HepG2 (cell line): Measurements from ENCODE around the gene ZNF687. TPM values are rescaled to one million over a fixed set of nuclear protein-coding genes. Genes with fewer than 3 reads are reported as not detected.

ENCODE experiments used
- ESRRA ChIP-seq: sonication (generic); formaldehyde crosslinking; IDR thresholded peaks from 2 replicates; pipeline ENCODE4 v1.5.1; 2020; ENCODE audit warnings: mild to moderate bottlenecking, low read depth, missing genetic modification reagents
- KDM5A ChIP-seq: fragments of 200-600 bp; sonication (generic); IDR thresholded peaks from 2 replicates; pipeline ENCODE4 v1.7.0; 2018; ENCODE audit warnings: antibody characterized with exemption, mild to moderate bottlenecking, low read length, borderline replicate concordance
- NFYB ChIP-seq: sonication (generic); formaldehyde crosslinking; IDR thresholded peaks from 2 replicates; pipeline ENCODE4 v1.4.0; 2020; ENCODE audit warnings: missing genetic modification reagents
- RBM39 ChIP-seq: fragments of 200-400 bp; formaldehyde crosslinking; IDR thresholded peaks from one replicate; pipeline ENCODE4 v1.6.1; 2018; ENCODE audit warnings: antibody characterized with exemption, mild to moderate bottlenecking, low read depth, low read length; ENCODE audit not compliant: poor library complexity, severe bottlenecking
- RFX1 ChIP-seq: fragments of 450-650 bp; IDR thresholded peaks from 2 replicates; pipeline ENCODE4 v1.6.1; 2017
- TP53 ChIP-seq: sonication (generic); formaldehyde crosslinking; conservative IDR thresholded peaks from 2 replicates; pipeline ENCODE4 v1.4.0; 2020; ENCODE audit warnings: missing genetic modification reagents
- ZFP62 ChIP-seq: sonication (generic); formaldehyde crosslinking; IDR thresholded peaks from 2 replicates; pipeline ENCODE4 v1.4.0; 2020; ENCODE audit warnings: missing genetic modification reagents
- polyA plus RNA-seq, 8 experiments: library from polyadenylated mRNA; depleted of rRNA in 3 of 8; stranded (reverse) in 7 of 8; unstranded in 1 of 8; fragments of >200 nt; fragmentation: Illumina TruSeq in 4 of 8; extraction: Trizol in 4 of 8; gene quantifications; 2 replicates each; pipeline versions ENCODE4 v1.2.1 to v1.2.3, GENCODE V29; 2011 to 2016; ENCODE audit warnings: low read depth in 4 of 8, missing spikeins in 1 of 8, mixed read lengths in 1 of 8; ENCODE audit not compliant: insufficient read depth in 1 of 8
- total RNA-seq, 5 experiments: library from RNA; depleted of rRNA; stranded (reverse); fragments of >200 nt; fragmentation: Illumina TruSeq; extraction: Trizol; gene quantifications; 2 replicates each; pipeline ENCODE4 v1.2.3, GENCODE V29; 2016; ENCODE audit warnings: low read depth in 1 of 5
- TF ChIP-seq, protein P1 (sequence below): IDR thresholded peaks from 2 replicates; pipeline ENCODE4 v1.6.1; 2016; ENCODE audit warnings: low read depth
- TF ChIP-seq, protein P2 (sequence below): sonication (generic); formaldehyde crosslinking; IDR thresholded peaks from 2 replicates; pipeline ENCODE4 v1.9.0; 2021; ENCODE audit warnings: missing genetic modification reagents, mild to moderate bottlenecking, borderline replicate concordance
- TF ChIP-seq, protein P3 (sequence below): sonication (generic); formaldehyde crosslinking; conservative IDR thresholded peaks from 2 replicates; pipeline ENCODE4 v1.8.0; 2022; ENCODE audit warnings: missing genetic modification reagents

ZNF687 gene
- total and polyA plus RNA-seq, 2 of the 13 experiments (the other 11 are each of a cell fraction or from before 2014, with no cell fraction given) = 14.1 to 16.5 TPM

- TF ChIP-seq, protein P1, sequence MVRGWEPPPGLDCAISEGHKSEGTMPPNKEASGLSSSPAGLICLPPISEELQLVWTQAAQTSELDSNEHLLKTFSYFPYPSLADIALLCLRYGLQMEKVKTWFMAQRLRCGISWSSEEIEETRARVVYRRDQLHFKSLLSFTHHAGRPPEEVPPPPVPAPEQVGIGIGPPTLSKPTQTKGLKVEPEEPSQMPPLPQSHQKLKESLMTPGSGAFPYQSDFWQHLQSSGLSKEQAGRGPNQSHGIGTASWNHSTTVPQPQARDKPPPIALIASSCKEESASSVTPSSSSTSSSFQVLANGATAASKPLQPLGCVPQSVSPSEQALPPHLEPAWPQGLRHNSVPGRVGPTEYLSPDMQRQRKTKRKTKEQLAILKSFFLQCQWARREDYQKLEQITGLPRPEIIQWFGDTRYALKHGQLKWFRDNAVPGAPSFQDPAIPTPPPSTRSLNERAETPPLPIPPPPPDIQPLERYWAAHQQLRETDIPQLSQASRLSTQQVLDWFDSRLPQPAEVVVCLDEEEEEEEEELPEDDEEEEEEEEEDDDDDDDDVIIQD = 0 out of 2 replicates have a peak, but pooled peaks have one; percentile 42
- TF ChIP-seq RFX1 = no peak
- TF ChIP-seq, protein P2, sequence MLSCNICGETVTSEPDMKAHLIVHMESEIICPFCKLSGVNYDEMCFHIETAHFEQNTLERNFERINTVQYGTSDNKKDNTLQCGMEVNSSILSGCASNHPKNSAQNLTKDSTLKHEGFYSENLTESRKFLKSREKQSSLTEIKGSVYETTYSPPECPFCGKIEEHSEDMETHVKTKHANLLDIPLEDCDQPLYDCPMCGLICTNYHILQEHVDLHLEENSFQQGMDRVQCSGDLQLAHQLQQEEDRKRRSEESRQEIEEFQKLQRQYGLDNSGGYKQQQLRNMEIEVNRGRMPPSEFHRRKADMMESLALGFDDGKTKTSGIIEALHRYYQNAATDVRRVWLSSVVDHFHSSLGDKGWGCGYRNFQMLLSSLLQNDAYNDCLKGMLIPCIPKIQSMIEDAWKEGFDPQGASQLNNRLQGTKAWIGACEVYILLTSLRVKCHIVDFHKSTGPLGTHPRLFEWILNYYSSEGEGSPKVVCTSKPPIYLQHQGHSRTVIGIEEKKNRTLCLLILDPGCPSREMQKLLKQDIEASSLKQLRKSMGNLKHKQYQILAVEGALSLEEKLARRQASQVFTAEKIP (CRISPR knock-in tag) = no peak
- TF ChIP-seq, protein P3, sequence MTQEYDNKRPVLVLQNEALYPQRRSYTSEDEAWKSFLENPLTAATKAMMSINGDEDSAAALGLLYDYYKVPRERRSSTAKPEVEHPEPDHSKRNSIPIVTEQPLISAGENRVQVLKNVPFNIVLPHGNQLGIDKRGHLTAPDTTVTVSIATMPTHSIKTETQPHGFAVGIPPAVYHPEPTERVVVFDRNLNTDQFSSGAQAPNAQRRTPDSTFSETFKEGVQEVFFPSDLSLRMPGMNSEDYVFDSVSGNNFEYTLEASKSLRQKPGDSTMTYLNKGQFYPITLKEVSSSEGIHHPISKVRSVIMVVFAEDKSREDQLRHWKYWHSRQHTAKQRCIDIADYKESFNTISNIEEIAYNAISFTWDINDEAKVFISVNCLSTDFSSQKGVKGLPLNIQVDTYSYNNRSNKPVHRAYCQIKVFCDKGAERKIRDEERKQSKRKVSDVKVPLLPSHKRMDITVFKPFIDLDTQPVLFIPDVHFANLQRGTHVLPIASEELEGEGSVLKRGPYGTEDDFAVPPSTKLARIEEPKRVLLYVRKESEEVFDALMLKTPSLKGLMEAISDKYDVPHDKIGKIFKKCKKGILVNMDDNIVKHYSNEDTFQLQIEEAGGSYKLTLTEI (CRISPR knock-in tag) = no peak
- TF ChIP-seq RBM39 = no peak
- TF ChIP-seq ESRRA (CRISPR knock-in tag) = no peak
- TF ChIP-seq NFYB = no peak
- TF ChIP-seq ZFP62 = no peak
- TF ChIP-seq TP53 (CRISPR knock-in tag) = no peak
- peak; percentile 96; the same call in 1 of the 2 replicates for TF ChIP-seq KDM5A
- TF ChIP-seq, all 625 proteins: peak for 66
Observed at GRCh38 chr1:151327223-151327902, 45.3 kb downstream of the ZNF687 start, which contains the start of gene PI4KB (continued).
